ENCODE results near the gene MPG.

DNA sequence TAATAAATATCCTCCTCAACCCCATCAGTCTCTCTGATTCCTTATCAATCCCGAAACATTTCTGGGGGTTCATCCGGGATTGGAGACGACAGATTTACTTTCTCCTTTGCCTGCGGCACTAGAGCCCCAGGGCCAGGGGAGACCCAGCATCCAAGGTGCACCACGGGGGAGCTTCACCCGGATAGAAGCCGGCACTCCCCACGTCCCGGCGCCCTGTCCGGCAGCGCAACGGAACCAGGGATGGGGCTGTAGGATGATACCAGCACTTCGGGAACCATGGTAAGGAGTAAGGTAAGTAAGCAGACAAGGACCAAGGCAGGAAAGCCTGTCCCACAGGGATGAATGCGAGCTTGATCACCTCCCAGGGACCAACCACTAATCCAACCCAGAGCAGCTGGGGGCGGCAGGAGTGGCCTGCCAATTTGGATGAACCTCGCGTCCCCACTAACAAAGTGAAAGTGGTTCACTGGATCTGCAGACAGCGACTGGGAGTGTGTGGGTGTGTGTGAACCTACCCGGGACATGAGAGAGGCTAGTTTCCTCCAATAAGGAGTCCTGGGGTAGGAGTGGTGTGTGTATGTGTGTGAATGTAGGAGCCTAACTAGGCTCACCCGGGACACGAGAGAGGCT lies 36.5 kb upstream of the MPG start:
- no peak for TF ChIP-seq SMC3 (conservative IDR thresholded peaks at IDR 0.05; ENCODE audit: poor library complexity)
- TF ChIP-seq RAD21 (conservative IDR thresholded peaks at IDR 0.05), result no peak

Data from neural cell (in vitro differentiated cells).